CD4-positive, alpha-beta T cell treated with Interleukin-12 subunit alpha and Interleukin-12 subunit beta, for 1 hour (primary cell): ENCODE measurements around the gene IL3.

ENCODE experiments used
- DNase-seq: peaks from one replicate; pipeline ENCODE4 v3.0.0-alpha.2; 2020

Gene IL3

DNA sequence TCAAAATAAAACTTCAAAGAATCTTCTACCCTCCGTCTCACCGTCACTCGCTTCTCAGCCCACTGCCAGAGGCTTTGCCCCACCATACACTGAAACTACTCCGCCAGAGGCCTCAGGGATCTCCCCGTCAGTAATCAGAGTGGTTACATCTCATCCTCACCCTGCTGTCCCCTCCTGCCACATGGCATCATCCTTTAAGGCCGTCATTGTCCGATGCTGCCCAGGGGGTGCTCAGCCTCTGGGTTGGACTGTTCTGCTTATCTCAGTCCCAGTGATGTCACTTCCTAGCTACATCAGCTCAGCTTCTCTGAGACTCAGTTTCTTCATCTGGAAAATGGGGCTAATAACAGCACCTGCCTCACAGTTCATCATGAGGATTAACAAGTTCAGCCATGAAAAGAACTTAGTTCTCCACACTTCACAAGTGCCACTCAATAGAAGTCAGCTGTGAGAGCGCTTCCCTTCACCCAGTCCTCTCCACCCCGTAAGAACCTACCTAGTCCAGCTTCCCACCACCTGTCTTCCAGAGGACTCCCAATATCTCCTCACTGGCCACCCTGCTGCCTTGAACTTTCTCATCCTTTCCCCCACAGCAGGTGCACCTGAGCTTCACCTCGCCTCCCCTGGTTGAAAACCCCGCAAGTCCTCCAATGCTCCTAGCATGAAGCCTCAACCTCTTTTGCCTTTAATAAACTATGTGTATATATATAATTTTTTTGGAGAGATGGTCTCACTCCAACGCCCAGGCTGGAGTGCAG lies 2.8 kb upstream of the IL3 start:
- DNase-seq: no peak

- no peak for DNase-seq
Measured at GRCh38 chr5:132058646-132059042, 1.8 kb upstream of the IL3 start.

- peak; percentile 42 for DNase-seq
Measured at GRCh38 chr5:132059043-132059695, 1.3 kb upstream of the IL3 start.

DNA sequence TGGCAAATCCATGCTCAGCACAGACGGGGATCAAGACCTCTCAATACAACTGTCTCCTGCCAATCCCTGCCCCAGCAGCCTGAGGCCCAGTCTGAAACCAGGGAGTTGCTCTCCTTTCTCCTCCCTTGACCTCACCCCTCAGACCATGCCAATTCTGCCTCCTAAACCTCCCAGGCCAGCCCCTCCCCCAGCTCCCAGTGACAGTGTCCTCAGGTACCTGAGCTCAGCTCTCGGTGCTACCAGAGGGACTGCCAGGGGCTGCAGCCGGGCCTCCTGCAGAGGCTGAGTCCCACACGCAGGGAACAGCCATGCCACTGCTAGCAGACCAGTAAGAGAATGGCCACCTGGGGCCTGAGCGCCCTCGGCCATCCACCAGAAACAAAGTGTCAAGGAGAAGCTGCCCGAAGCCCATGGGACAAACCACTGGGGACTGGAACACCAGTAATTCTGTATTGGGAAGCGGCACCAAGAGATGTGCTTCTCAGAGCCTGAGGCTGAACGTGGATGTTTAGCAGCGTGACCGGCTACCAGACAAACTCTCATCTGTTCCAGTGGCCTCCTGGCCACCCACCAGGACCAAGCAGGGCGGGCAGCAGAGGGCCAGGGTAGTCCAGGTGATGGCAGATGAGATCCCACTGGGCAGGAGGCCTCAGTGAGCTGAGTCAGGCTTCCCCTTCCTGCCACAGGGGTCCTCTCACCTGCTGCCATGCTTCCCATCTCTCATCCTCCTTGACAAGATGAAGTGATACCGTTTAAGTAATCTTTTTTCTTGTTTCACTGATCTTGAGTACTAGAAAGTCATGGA lies 557 bp upstream of the IL3 start:
- no peak for DNase-seq

- DNase-seq: peak; percentile 79
Measured at GRCh38 chr5:132063090-132063911, 2.8 kb downstream of the IL3 start.

DNA sequence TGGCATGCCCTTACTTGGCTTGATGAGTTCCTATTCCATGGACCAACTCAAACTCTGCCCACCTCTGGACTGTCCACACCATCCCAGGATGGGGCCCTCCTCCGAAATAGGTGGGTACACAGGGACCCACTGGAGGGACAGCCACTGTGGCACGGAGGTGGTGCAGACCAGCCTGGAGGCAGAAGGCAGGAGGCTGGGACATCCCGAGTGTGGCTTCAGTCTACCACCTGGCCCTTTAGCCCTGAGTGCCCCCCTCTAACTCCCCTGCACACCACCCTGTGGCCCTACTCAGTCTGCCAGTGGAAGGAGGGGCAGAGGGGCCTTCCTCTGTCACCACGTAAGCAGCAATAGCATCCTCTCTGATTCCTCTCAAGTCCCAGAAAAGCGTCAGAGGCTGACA lies 3.7 kb downstream of the IL3 start:
- no peak for DNase-seq

GRCh38 chr5:132064738-132065331 lies 4.4 kb downstream of the IL3 start:
- peak; percentile 80 for DNase-seq

GRCh38 chr5:132065351-132065937 lies 5.0 kb downstream of the IL3 start:
- peak; percentile 64 for DNase-seq

GRCh38 chr5:132065951-132066701 lies 5.7 kb downstream of the IL3 start:
- no peak for DNase-seq

DNA sequence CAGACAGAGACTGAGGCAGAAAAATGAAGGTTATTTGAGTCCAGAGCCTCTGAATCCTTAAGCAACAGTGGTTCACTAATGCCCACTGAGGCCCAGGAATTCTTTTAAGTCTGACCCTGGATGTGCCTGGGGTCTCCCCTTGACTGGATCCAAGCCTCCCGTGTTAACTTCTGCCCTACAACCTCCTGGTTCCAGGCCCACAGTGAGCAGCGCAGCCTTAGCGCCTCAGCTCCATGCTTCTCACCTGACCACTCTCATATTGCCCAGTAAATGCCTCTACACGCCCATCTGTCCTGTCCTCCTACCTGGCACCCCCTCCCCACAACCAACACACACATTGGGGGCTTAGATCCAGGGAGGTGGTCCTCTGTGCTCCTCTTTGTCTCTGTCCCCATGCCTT lies 6.4 kb downstream of the IL3 start:
- no peak for DNase-seq

- no peak for DNase-seq
Measured at GRCh38 chr5:132067451-132067850, 7.0 kb downstream of the IL3 start.

GRCh38 chr5:132067941-132068808 lies 7.7 kb downstream of the IL3 start:
- no peak for DNase-seq

- DNase-seq: no peak
Measured at GRCh38 chr5:132069561-132069960, 9.1 kb downstream of the IL3 start.

GRCh38 chr5:132069994-132070393 lies 9.5 kb downstream of the IL3 start:
- DNase-seq: no peak

- DNase-seq: no peak
Measured at GRCh38 chr5:132070460-132071337, 10.2 kb downstream of the IL3 start.

GRCh38 chr5:132071338-132071707 lies 10.9 kb downstream of the IL3 start:
- no peak for DNase-seq

DNA sequence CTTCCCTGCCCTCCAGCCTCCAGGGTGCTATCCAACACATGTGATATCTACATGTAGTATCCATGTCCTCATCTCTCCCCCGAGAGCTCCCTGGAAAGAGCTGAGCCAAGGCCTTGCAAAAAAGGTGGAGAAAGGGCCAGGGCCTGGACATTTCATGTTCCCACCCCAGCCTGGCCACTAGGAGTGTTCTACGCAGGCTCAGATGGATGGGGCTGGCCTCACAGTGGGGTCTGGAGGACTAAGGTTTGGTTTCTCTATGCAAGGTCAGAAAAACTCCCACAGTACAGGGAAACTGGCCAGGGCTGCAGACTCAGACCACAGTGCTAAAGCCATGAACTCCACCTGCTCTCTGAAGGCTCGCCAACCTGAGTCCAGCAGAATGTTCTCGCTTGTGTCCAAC lies 11.6 kb downstream of the IL3 start:
- DNase-seq: no peak

DNA sequence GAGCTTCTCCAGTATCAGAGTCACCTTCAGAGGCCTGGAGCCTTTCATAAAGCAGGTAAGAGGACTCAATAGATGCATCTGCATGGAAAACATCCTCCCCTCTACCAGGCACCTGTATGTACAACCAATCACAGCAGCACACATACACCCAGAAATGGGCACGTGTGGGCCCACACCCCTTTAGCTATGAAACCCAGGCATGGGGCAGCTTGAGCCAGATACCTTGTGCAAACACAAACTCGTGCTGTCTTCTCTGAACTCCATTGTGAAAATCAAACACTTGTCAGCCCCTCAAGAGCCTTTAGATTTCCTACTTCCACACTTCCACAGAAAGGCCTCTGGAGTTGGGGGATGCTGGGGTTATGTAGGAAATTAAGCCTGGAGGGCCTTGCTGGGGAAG lies 12.1 kb downstream of the IL3 start:
- no peak for DNase-seq
